ENCODE data around the gene XYLT1.

- TF ChIP-seq EZH2 (IDR thresholded peaks at IDR 0.05; ENCODE audit: borderline replicate concordance, control insufficient read depth, low read depth, low read length) (no peak), TARDBP (IDR thresholded peaks at IDR 0.05; ENCODE audit: borderline replicate concordance) (no peak), WRNIP1 (IDR thresholded peaks at IDR 0.05; ENCODE audit: borderline replicate concordance, low read depth, low read length) (no peak), ZNF384 (IDR thresholded peaks at IDR 0.05; ENCODE audit: borderline replicate concordance, low read depth, low read length) (no peak), ATF7 (IDR thresholded peaks at IDR 0.05; ENCODE audit: low read depth) (no peak), ZNF217 (IDR thresholded peaks at IDR 0.05) (no peak), MEF2A (IDR thresholded peaks at IDR 0.05; ENCODE audit: insufficient read depth, low read depth, low read length) (no peak), HCFC1 (IDR thresholded peaks at IDR 0.05; ENCODE audit: low read length) (no peak)
- TF ChIP-seq, protein P1, sequence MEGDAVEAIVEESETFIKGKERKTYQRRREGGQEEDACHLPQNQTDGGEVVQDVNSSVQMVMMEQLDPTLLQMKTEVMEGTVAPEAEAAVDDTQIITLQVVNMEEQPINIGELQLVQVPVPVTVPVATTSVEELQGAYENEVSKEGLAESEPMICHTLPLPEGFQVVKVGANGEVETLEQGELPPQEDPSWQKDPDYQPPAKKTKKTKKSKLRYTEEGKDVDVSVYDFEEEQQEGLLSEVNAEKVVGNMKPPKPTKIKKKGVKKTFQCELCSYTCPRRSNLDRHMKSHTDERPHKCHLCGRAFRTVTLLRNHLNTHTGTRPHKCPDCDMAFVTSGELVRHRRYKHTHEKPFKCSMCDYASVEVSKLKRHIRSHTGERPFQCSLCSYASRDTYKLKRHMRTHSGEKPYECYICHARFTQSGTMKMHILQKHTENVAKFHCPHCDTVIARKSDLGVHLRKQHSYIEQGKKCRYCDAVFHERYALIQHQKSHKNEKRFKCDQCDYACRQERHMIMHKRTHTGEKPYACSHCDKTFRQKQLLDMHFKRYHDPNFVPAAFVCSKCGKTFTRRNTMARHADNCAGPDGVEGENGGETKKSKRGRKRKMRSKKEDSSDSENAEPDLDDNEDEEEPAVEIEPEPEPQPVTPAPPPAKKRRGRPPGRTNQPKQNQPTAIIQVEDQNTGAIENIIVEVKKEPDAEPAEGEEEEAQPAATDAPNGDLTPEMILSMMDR (IDR thresholded peaks at IDR 0.05 in 2 of 3, conservative IDR thresholded peaks at IDR 0.05 in 1 of 3; ENCODE audit: control insufficient read depth in 2 of 3, extremely low read depth in 1 of 3, insufficient read depth in 1 of 3, low read depth in 3 of 3, low read length in 3 of 3) = no peak
Measured at GRCh38 chr16:17437127-17437720, 33.5 kb downstream of the XYLT1 start.

All from GM12878 (cell line).